IPS DF 6.9 (cell line): Measurements from ENCODE around the gene ASTN2.
"Not testable (repeated sequence)": the region's sequence is repeated elsewhere in the genome, so short reads cannot be mapped to it uniquely, and the experiment has no call there.

ENCODE experiments used
- DNase-seq: peaks from one replicate; pipeline ENCODE4 v3.0.0-alpha.2; 2013; ENCODE audit warnings: low read depth, low spot score
- H3K27ac ChIP-seq: one replicate; pipeline ENCODE4 v1.5.1; 2013; ENCODE audit warnings: low read length, control low read depth
- H3K27me3 ChIP-seq: 2 replicates; pipeline ENCODE4 v1.6.1; 2013; ENCODE audit warnings: mild to moderate bottlenecking, low read length; ENCODE audit not compliant: control insufficient read depth, insufficient read depth
- H3K36me3 ChIP-seq: 2 replicates; pipeline ENCODE4 v1.6.1; 2013; ENCODE audit warnings: low read length; ENCODE audit not compliant: control insufficient read depth, insufficient read depth
- H3K4me1 ChIP-seq: 2 replicates; pipeline ENCODE4 v1.6.1; 2013; ENCODE audit warnings: low read length; ENCODE audit not compliant: control insufficient read depth, insufficient read depth
- H3K4me3 ChIP-seq: 2 replicates; pipeline ENCODE4 v1.5.1; 2013; ENCODE audit warnings: mild to moderate bottlenecking, low read length
- H3K9me3 ChIP-seq: 2 replicates; pipeline ENCODE4 v1.6.1; 2013; ENCODE audit warnings: low read length, inconsistent platforms; ENCODE audit not compliant: control insufficient read depth, insufficient read depth
- WGBS: extraction: QIAGEN DNeasy Blood & Tissue Kit; methylation state at CpG from one replicate; pipeline ENCODE4 v1.1.7; 2013; ENCODE audit warnings: mixed read lengths, missing lambda C conversion rate; ENCODE audit not compliant: insufficient read length, insufficient coverage; 5-methylcytosine and 5-hydroxymethylcytosine counted together

Gene ASTN2

GRCh38 chr9:116842658-116843057, 572.2 kb downstream of the ASTN2 start:
- Histone ChIP-seq H3K27ac (no peak overlapping the region), H3K4me3 (no peak overlapping the region), H3K9me3 (no peaks in the 10 kb centered on the region), H3K36me3 (no peaks in the 10 kb centered on the region), H3K27me3 (no peaks in the 10 kb centered on the region), H3K4me1 (peaks cover 3% of the 10 kb centered on the region; the same call in 1 of the 2 replicates)
- no peak for DNase-seq
- no CpG with 5 or more reads among the region's 6 CpGs for WGBS

- not testable (repeated sequence) for H3K27ac ChIP-seq
- WGBS: no CpG with 5 or more reads among the region's 7 CpGs
Measured at GRCh38 chr9:116838468-116838867, 576.4 kb downstream of the ASTN2 start.

GRCh38 chr9:116837018-116837989, 577.6 kb downstream of the ASTN2 start:
- H3K27ac ChIP-seq: no peak overlapping the region
- no peaks in the 10 kb centered on the region for H3K27me3 ChIP-seq
- H3K9me3 ChIP-seq: no peaks in the 10 kb centered on the region; the same call in 1 of the 2 replicates
- no peak for DNase-seq
- H3K4me3 ChIP-seq: no peak overlapping the region
- H3K4me1 ChIP-seq: peaks cover 5% of the 10 kb centered on the region; the same call in 1 of the 2 replicates
- H3K36me3 ChIP-seq: no peaks in the 10 kb centered on the region
- WGBS: no CpG with 5 or more reads among the region's 5 CpGs

More at GRCh38 chr9:116838468-116838867, 576.4 kb downstream of the ASTN2 start:
- H3K36me3 ChIP-seq, DNase-seq, H3K9me3 ChIP-seq, H3K4me1 ChIP-seq, H3K27me3 ChIP-seq, H3K4me3 ChIP-seq: not testable (repeated sequence)

- not testable (repeated sequence) for H3K27me3 ChIP-seq, H3K36me3 ChIP-seq, H3K4me1 ChIP-seq, DNase-seq, H3K9me3 ChIP-seq, H3K4me3 ChIP-seq, H3K27ac ChIP-seq
- WGBS: no CpG with 5 or more reads among the region's 2 CpGs
Measured at GRCh38 chr9:116830321-116830720, 584.5 kb downstream of the ASTN2 start.

GRCh38 chr9:116821633-116822229, 593.1 kb downstream of the ASTN2 start:
- 100% methylated on average over 3 of the region's 6 CpGs for WGBS

GRCh38 chr9:116819116-116819515, 595.7 kb downstream of the ASTN2 start:
- no CpG with 5 or more reads among the region's 1 CpG for WGBS
- H3K9me3 ChIP-seq: no peaks in the 10 kb centered on the region
- H3K27ac ChIP-seq: no peak overlapping the region
- H3K36me3 ChIP-seq: no peaks in the 10 kb centered on the region
- no peaks in the 10 kb centered on the region for H3K27me3 ChIP-seq
- H3K4me3 ChIP-seq: no peak overlapping the region
- DNase-seq: no peak
- H3K4me1 ChIP-seq: peaks cover 4% of the 10 kb centered on the region; the same call in 1 of the 2 replicates

More at GRCh38 chr9:116821633-116822229, 593.1 kb downstream of the ASTN2 start:
- H3K27me3 ChIP-seq: no peaks in the 10 kb centered on the region
- H3K4me1 ChIP-seq: peaks cover 2% of the 10 kb centered on the region; the same call in 1 of the 2 replicates
- H3K36me3 ChIP-seq: no peaks in the 10 kb centered on the region
- H3K9me3 ChIP-seq: no peaks in the 10 kb centered on the region
- H3K4me3 ChIP-seq: no peak overlapping the region
- DNase-seq: no peak
- H3K27ac ChIP-seq: no peak overlapping the region

- Histone ChIP-seq H3K27me3 (no peaks in the 10 kb centered on the region), H3K4me1 (peaks cover 4% of the 10 kb centered on the region; the same call in 1 of the 2 replicates), H3K27ac (no peak overlapping the region), H3K9me3 (no peaks in the 10 kb centered on the region), H3K4me3 (no peak overlapping the region), H3K36me3 (no peaks in the 10 kb centered on the region)
- DNase-seq: no peak
- no CpG with 5 or more reads among the region's 1 CpG for WGBS
Measured at GRCh38 chr9:116817762-116818161, 597.1 kb downstream of the ASTN2 start.

GRCh38 chr9:116816484-116816883, 598.4 kb downstream of the ASTN2 start:
- H3K4me3 ChIP-seq: no peak overlapping the region
- no peaks in the 10 kb centered on the region for H3K36me3 ChIP-seq
- WGBS: no CpG with 5 or more reads among the region's 2 CpGs
- H3K9me3 ChIP-seq: no peaks in the 10 kb centered on the region
- no peak overlapping the region for H3K27ac ChIP-seq
- no peaks in the 10 kb centered on the region for H3K27me3 ChIP-seq
- DNase-seq: no peak
- H3K4me1 ChIP-seq: peaks cover 4% of the 10 kb centered on the region; the same call in 1 of the 2 replicates

GRCh38 chr9:116815835-116816234, 599.0 kb downstream of the ASTN2 start:
- no CpG with 5 or more reads among the region's 1 CpG for WGBS
- no peaks in the 10 kb centered on the region for H3K9me3 ChIP-seq
- peaks cover 4% of the 10 kb centered on the region; the same call in 1 of the 2 replicates for H3K4me1 ChIP-seq
- H3K36me3 ChIP-seq: no peaks in the 10 kb centered on the region
- H3K27me3 ChIP-seq: no peaks in the 10 kb centered on the region
- H3K27ac ChIP-seq: no peak overlapping the region
- no peak overlapping the region for H3K4me3 ChIP-seq
- DNase-seq: no peak

GRCh38 chr9:116813031-116813300, 601.9 kb downstream of the ASTN2 start:
- H3K36me3 ChIP-seq: no peaks in the 10 kb centered on the region
- H3K27ac ChIP-seq: no peak overlapping the region
- no peak overlapping the region for H3K4me3 ChIP-seq
- H3K27me3 ChIP-seq: no peaks in the 10 kb centered on the region
- WGBS: no CpG with 5 or more reads among the region's 1 CpG
- no peak for DNase-seq
- H3K4me1 ChIP-seq: 0 out of 2 replicates have a peak, but pooled peaks cover 2% of the 10 kb centered on the region
- H3K9me3 ChIP-seq: no peaks in the 10 kb centered on the region
